K562 (cell line): ENCODE measurements around the gene FXYD3. TPM values are rescaled to one million over a fixed set of nuclear protein-coding genes. Genes with fewer than 3 reads are reported as not detected.

Experiments
- HDAC3 ChIP-seq: fragments of 450-650 bp; IDR thresholded peaks from 2 replicates; pipeline ENCODE4 v1.6.1; 2018; ENCODE audit warnings: borderline replicate concordance, mild to moderate bottlenecking, moderate library complexity; ENCODE audit not compliant: partially characterized antibody
- KDM1A ChIP-seq, 2 experiments: fragments of 450-650 bp; IDR thresholded peaks; 2 replicates each; pipeline ENCODE4 v1.6.1; 2016; ENCODE audit warnings: mild to moderate bottlenecking in 2 of 2
- NEUROD1 ChIP-seq: fragments of 150-350 bp; IDR thresholded peaks from 2 replicates; pipeline ENCODE4 v1.6.1; 2014; ENCODE audit warnings: borderline replicate concordance, low read length, low read depth; ENCODE audit not compliant: partially characterized antibody
- RCOR1 ChIP-seq, 2 experiments: IDR thresholded peaks; 2 replicates each; pipeline ENCODE4 v1.6.1; 2012; ENCODE audit warnings: low read depth in 2 of 2, low read length in 2 of 2, borderline replicate concordance in 1 of 2, improper control_type of control experiment in 1 of 2
- SIN3B ChIP-seq: fragments of 450-650 bp; IDR thresholded peaks from 2 replicates; pipeline ENCODE4 v1.6.1; 2017; ENCODE audit warnings: low read depth, mild to moderate bottlenecking, moderate library complexity
- polyA plus RNA-seq, 8 experiments: library from polyadenylated mRNA; depleted of rRNA in 4 of 8; stranded (reverse) in 5 of 8; unstranded in 3 of 8; fragments of >200 nt; fragmentation: Nextera tagmentation in 2 of 8; fragmentation: Illumina TruSeq in 1 of 8; extraction: Ambion mirVana in 2 of 8; extraction: Trizol in 1 of 8; gene quantifications; 2 replicates each; pipeline versions ENCODE4 v1.2.1 to v1.2.3, GENCODE V29; 2011 to 2014; ENCODE audit warnings: inconsistent platforms in 1 of 8, missing spikeins in 1 of 8
- total RNA-seq, 7 experiments: library from RNA; depleted of rRNA in 6 of 7; stranded (reverse); fragments of >200 nt in 6 of 7; fragmentation: Illumina TruSeq in 2 of 7; extraction: Trizol in 2 of 7; gene quantifications; 2 replicates each; pipeline versions ENCODE4 v1.2.1 to v1.2.3, GENCODE V29; 2011 to 2021; ENCODE audit warnings: low replicate concordance in 1 of 7
- TF ChIP-seq, protein P1 (sequence below): sonication (generic); formaldehyde crosslinking; IDR thresholded peaks from 2 replicates; pipeline ENCODE4 v1.8.1; 2023; ENCODE audit warnings: mild to moderate bottlenecking, missing genetic modification reagents
- TF ChIP-seq, protein P2 (sequence below), 3 experiments: fragments of 200-800 bp in 1 of 3; sonication (Bioruptor generic) in 1 of 3; sonication (generic) in 1 of 3; formaldehyde crosslinking in 1 of 3; IDR thresholded peaks; 2 replicates each; pipeline versions ENCODE4 v1.6.1 to v1.8.0; 2016 to 2022; ENCODE audit warnings: mild to moderate bottlenecking in 2 of 3, missing compliant biosample characterization in 2 of 3, missing genetic modification characterization in 2 of 3, missing genetic modification reagents in 1 of 3

Gene FXYD3
- total and polyA plus RNA-seq, 9 of the 15 experiments (the other 6 are each of a cell fraction or from before 2014, with no cell fraction given) = 0.24 TPM; not detected in 8

- 0 out of 4 replicates have a peak, but pooled peaks of 1 of the 2 experiments have one; percentile 31 for TF ChIP-seq RCOR1 (IDR thresholded peaks at IDR 0.05; ENCODE audit: borderline replicate concordance in 1 of 2, low read depth in 2 of 2, low read length in 2 of 2)
- peak; percentile 20; the same call in 1 of the 2 replicates for TF ChIP-seq SIN3B
- TF ChIP-seq HDAC3 = no peak
- TF ChIP-seq, protein P1, sequence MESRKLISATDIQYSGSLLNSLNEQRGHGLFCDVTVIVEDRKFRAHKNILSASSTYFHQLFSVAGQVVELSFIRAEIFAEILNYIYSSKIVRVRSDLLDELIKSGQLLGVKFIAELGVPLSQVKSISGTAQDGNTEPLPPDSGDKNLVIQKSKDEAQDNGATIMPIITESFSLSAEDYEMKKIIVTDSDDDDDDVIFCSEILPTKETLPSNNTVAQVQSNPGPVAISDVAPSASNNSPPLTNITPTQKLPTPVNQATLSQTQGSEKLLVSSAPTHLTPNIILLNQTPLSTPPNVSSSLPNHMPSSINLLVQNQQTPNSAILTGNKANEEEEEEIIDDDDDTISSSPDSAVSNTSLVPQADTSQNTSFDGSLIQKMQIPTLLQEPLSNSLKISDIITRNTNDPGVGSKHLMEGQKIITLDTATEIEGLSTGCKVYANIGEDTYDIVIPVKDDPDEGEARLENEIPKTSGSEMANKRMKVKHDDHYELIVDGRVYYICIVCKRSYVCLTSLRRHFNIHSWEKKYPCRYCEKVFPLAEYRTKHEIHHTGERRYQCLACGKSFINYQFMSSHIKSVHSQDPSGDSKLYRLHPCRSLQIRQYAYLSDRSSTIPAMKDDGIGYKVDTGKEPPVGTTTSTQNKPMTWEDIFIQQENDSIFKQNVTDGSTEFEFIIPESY (CRISPR knock-in tag) = no peak
- peak; percentile 17 for TF ChIP-seq NEUROD1
- TF ChIP-seq, protein P2, sequence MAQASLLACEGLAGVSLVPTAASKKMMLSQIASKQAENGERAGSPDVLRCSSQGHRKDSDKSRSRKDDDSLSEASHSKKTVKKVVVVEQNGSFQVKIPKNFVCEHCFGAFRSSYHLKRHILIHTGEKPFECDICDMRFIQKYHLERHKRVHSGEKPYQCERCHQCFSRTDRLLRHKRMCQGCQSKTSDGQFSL (CRISPR knock-in tag; IDR thresholded peaks at IDR 0.05) = peak; percentile 56; the same call in 1 of the 2 replicates
- TF ChIP-seq, protein P2 (tag; IDR thresholded peaks at IDR 0.05) = no peak
- peak; percentile 29 to 42; a peak in 2 of 4 replicates for TF ChIP-seq KDM1A (IDR thresholded peaks at IDR 0.05)
These were observed 19.8 kb downstream of the FXYD3 start (continued) for GRCh38 chr19:35135389-35135909.
